GM23248 (cell line): Measurements from ENCODE around the gene NKAP. TPM values are rescaled to one million over a fixed set of nuclear protein-coding genes. Genes with fewer than 3 reads are reported as not detected.
"Not testable (repeated sequence)": the region's sequence is repeated elsewhere in the genome, so short reads cannot be mapped to it uniquely, and the experiment has no call there.

Experiments
- DNase-seq: peaks from one replicate; pipeline ENCODE4 v3.0.0-alpha.2; 2015
- H2AFZ ChIP-seq: fragments of 200-600 bp; sonication (generic); 2 replicates; pipeline ENCODE4 v1.6.1; 2016; ENCODE audit warnings: antibody characterized with exemption
- H3F3A ChIP-seq: fragments of 200-600 bp; sonication (generic); 2 replicates; pipeline ENCODE4 v1.6.1; 2016; ENCODE audit warnings: mild to moderate bottlenecking, antibody characterized with exemption, mixed run types; ENCODE audit not compliant: insufficient read depth
- H3K27ac ChIP-seq: fragments of 200-600 bp; sonication (generic); 2 replicates; pipeline ENCODE4 v1.5.1; 2016; ENCODE audit warnings: mild to moderate bottlenecking
- H3K27me3 ChIP-seq: fragments of 200-600 bp; sonication (generic); replicated peaks from 2 replicates; pipeline ENCODE4 v1.6.1; 2016; ENCODE audit warnings: mild to moderate bottlenecking; ENCODE audit not compliant: insufficient read depth
- H3K36me3 ChIP-seq: fragments of 200-600 bp; sonication (generic); 2 replicates; pipeline ENCODE4 v1.6.1; 2016; ENCODE audit warnings: low read depth, mild to moderate bottlenecking
- H3K4me1 ChIP-seq: fragments of 200-600 bp; sonication (generic); 2 replicates; pipeline ENCODE4 v1.6.1; 2016; ENCODE audit warnings: mild to moderate bottlenecking; ENCODE audit not compliant: insufficient read depth
- H3K4me2 ChIP-seq: fragments of 200-600 bp; sonication (generic); one replicate; pipeline ENCODE4 v1.6.1; 2016; ENCODE audit warnings: mild to moderate bottlenecking; ENCODE audit not compliant: unreplicated experiment
- H3K4me3 ChIP-seq: fragments of 200-600 bp; sonication (generic); 2 replicates; pipeline ENCODE4 v1.5.1; 2016; ENCODE audit warnings: mild to moderate bottlenecking
- H3K79me2 ChIP-seq: fragments of 200-600 bp; sonication (generic); 2 replicates; pipeline ENCODE4 v1.6.1; 2016; ENCODE audit warnings: mild to moderate bottlenecking; ENCODE audit not compliant: insufficient read depth
- H3K9ac ChIP-seq: fragments of 200-600 bp; sonication (generic); 2 replicates; pipeline ENCODE4 v1.6.1; 2016; ENCODE audit warnings: mild to moderate bottlenecking
- H3K9me2 ChIP-seq: fragments of 200-600 bp; sonication (generic); 2 replicates; pipeline ENCODE4 v1.6.1; 2016; ENCODE audit warnings: mixed run types, mild to moderate bottlenecking, moderate library complexity; ENCODE audit not compliant: insufficient read depth
- H3K9me3 ChIP-seq: fragments of 200-600 bp; sonication (generic); one replicate; pipeline ENCODE4 v1.6.1; 2017; ENCODE audit warnings: low read depth
- H4K20me1 ChIP-seq: fragments of 200-600 bp; sonication (generic); 2 replicates; pipeline ENCODE4 v1.6.0; 2016; ENCODE audit not compliant: insufficient read depth
- EZH2 ChIP-seq: fragments of 200-600 bp; sonication (generic); IDR thresholded peaks from 2 replicates; pipeline ENCODE4 v1.6.1; 2018; ENCODE audit warnings: antibody characterized with exemption, mild to moderate bottlenecking; ENCODE audit not compliant: insufficient read depth, poor library complexity, severe bottlenecking
- EZH2phosphoT487 ChIP-seq: fragments of 200-600 bp; sonication (generic); IDR thresholded peaks from 2 replicates; pipeline ENCODE4 v1.6.1; 2018; ENCODE audit warnings: antibody characterized with exemption, moderate library complexity, mild to moderate bottlenecking, low read depth; ENCODE audit not compliant: insufficient read depth
- WGBS, 2 experiments: methylation state at CpG; one replicate each; pipeline ENCODE4 v1.1.6; 2015 to 2017; ENCODE audit warnings: low lambda C conversion rate in 2 of 2, low coverage in 1 of 2; ENCODE audit errors: missing lambda C conversion rate in 2 of 2; 5-methylcytosine and 5-hydroxymethylcytosine counted together
- in situ Hi-C: fragments of 300-500 bp; cut with MboI; formaldehyde crosslinking; loops from 2 replicates; pipeline ENCODE4 v1.15.0; 2020
- polyA plus RNA-seq: library from polyadenylated mRNA; unstranded; fragments of >200 nt; fragmentation: Nextera tagmentation; extraction: Ambion mirVana; gene quantifications from 2 replicates; pipeline ENCODE4 v1.2.1, GENCODE V29; 2016
- total RNA-seq: library from RNA; depleted of rRNA; stranded (reverse); fragments of >200 nt; shearing (Covaris generic); gene quantifications from 2 replicates; pipeline ENCODE4 v1.2.3, GENCODE V29; 2014

The NKAP gene
- total and polyA plus RNA-seq, 2 experiments from 2014 or later: 3.1 to 3.7 TPM

GRCh38 chrX:119981286-119982070 is 37.9 kb upstream of the NKAP start:
- Histone ChIP-seq H3K9me3 (no peaks in the 10 kb centered on the region), H3K27ac (no peak overlapping the region), H3K36me3 (no peaks in the 10 kb centered on the region), H3K4me2 (no peak overlapping the region), H4K20me1 (no peaks in the 10 kb centered on the region), H3K4me3 (no peak overlapping the region), H3F3A (no peaks in the 10 kb centered on the region), H3K79me2 (no peaks in the 10 kb centered on the region), H3K9me2 (no peaks in the 10 kb centered on the region), H2AFZ (no peak overlapping the region), H3K9ac (no peak overlapping the region), H3K4me1 (no peaks in the 10 kb centered on the region), H3K27me3 (no peaks in the 10 kb centered on the region; the same call in 1 of the 2 replicates)
- DNase-seq: peak; percentile 49
- WGBS, 2 experiments: 1 to 12% methylated on average over 7 to 15 of the region's 15 CpGs
- TF ChIP-seq EZH2: no peak
- no peak for TF ChIP-seq EZH2phosphoT487
- in situ Hi-C loops: no loop called here

GRCh38 chrX:119977172-119977571 is 33.6 kb upstream of the NKAP start:
- H3K9me2 ChIP-seq, DNase-seq, H3K4me3 ChIP-seq, H3K4me1 ChIP-seq, H3K27me3 ChIP-seq, H3K4me2 ChIP-seq, H3K79me2 ChIP-seq, H3K36me3 ChIP-seq, H3F3A ChIP-seq, H4K20me1 ChIP-seq, H3K9me3 ChIP-seq, in situ Hi-C loops, H3K9ac ChIP-seq, H2AFZ ChIP-seq, H3K27ac ChIP-seq: not testable (repeated sequence)
- WGBS, 2 experiments: 68 to 94% methylated on average over 2 to 4 of the region's 4 CpGs

- H3K27ac ChIP-seq: no peak overlapping the region
- no peak for TF ChIP-seq EZH2
- TF ChIP-seq EZH2phosphoT487: no peak
- H3K9me2 ChIP-seq: no peaks in the 10 kb centered on the region
- no peaks in the 10 kb centered on the region for H3K79me2 ChIP-seq
- no peak overlapping the region for H2AFZ ChIP-seq
- H3K36me3 ChIP-seq: no peaks in the 10 kb centered on the region
- H3K9me3 ChIP-seq: no peaks in the 10 kb centered on the region
- in situ Hi-C loops: no loop called here
- H3K9ac ChIP-seq: no peak overlapping the region
- WGBS, 2 experiments: 45 to 56% methylated on average over 5 of the region's 5 CpGs
- H3F3A ChIP-seq: no peaks in the 10 kb centered on the region
- H3K4me1 ChIP-seq: no peaks in the 10 kb centered on the region
- no peaks in the 10 kb centered on the region for H3K27me3 ChIP-seq
- H3K4me3 ChIP-seq: no peak overlapping the region
- no peaks in the 10 kb centered on the region for H4K20me1 ChIP-seq
- H3K4me2 ChIP-seq: no peak overlapping the region
- DNase-seq: no peak
These were observed 27.6 kb upstream of the NKAP start for GRCh38 chrX:119971184-119971583.

- DNase-seq: no peak
- Histone ChIP-seq H3K27ac (no peak overlapping the region), H3K9me3 (no peaks in the 10 kb centered on the region), H3K27me3 (no peaks in the 10 kb centered on the region), H2AFZ (no peak overlapping the region), H4K20me1 (no peaks in the 10 kb centered on the region), H3F3A (no peaks in the 10 kb centered on the region), H3K9ac (no peak overlapping the region), H3K4me2 (no peak overlapping the region), H3K9me2 (no peaks in the 10 kb centered on the region), H3K4me1 (no peaks in the 10 kb centered on the region), H3K4me3 (no peak overlapping the region), H3K79me2 (no peaks in the 10 kb centered on the region), H3K36me3 (no peaks in the 10 kb centered on the region)
- in situ Hi-C loops: no loop called here
- no peak for TF ChIP-seq EZH2
- 51 to 52% methylated on average over 6 of the region's 6 CpGs for WGBS, 2 experiments
These were observed 27.0 kb upstream of the NKAP start for GRCh38 chrX:119970574-119970973.

- H3K27ac ChIP-seq, in situ Hi-C loops: not testable (repeated sequence)
- 67% methylated on average over 1 of the region's 1 CpG; no CpG with 5 or more reads in 1 of the 2 experiments for WGBS, 2 experiments
These were observed 23.3 kb upstream of the NKAP start for GRCh38 chrX:119966837-119967236.

More at GRCh38 chrX:119966837-119967236, 23.3 kb upstream of the NKAP start:
- DNase-seq, H2AFZ ChIP-seq, H3K79me2 ChIP-seq, H4K20me1 ChIP-seq, H3K9ac ChIP-seq, H3K4me1 ChIP-seq, H3K36me3 ChIP-seq, H3K9me3 ChIP-seq, H3K4me2 ChIP-seq, H3K27me3 ChIP-seq, H3K9me2 ChIP-seq, H3F3A ChIP-seq, H3K4me3 ChIP-seq: not testable (repeated sequence)
